ENCODE data around the gene CCT6B.

The CCT6B gene

GRCh38 chr17:34909040-34909439, 52.2 kb downstream of the CCT6B start:
- no peak for TF ChIP-seq CTCF (IDR thresholded peaks at IDR 0.05; ENCODE audit: insufficient read depth, low read depth, low read length, missing control alignments)
- no peak overlapping the region for H3K4me3 ChIP-seq (ENCODE audit: low read length)
- DNase-seq (ENCODE audit: low read depth), result no peak

- no peak for DNase-seq (ENCODE audit: low read depth)
- no peak overlapping the region for H3K4me3 ChIP-seq (ENCODE audit: low read length)
- TF ChIP-seq CTCF (IDR thresholded peaks at IDR 0.05; ENCODE audit: insufficient read depth, low read depth, low read length, missing control alignments), result no peak
Measured at GRCh38 chr17:34902831-34903547, 58.3 kb downstream of the CCT6B start.

- no peak overlapping the region for H3K4me3 ChIP-seq (ENCODE audit: low read length)
- no peak for DNase-seq (ENCODE audit: low read depth)
- TF ChIP-seq CTCF (IDR thresholded peaks at IDR 0.05; ENCODE audit: insufficient read depth, low read depth, low read length, missing control alignments), result no peak
Measured at GRCh38 chr17:34899643-34900291, 61.5 kb downstream of the CCT6B start.

- no peak overlapping the region for H3K4me3 ChIP-seq (ENCODE audit: low read length)
- no peak for TF ChIP-seq CTCF (IDR thresholded peaks at IDR 0.05; ENCODE audit: insufficient read depth, low read depth, low read length, missing control alignments)
Measured at GRCh38 chr17:34895383-34895782, 65.9 kb downstream of the CCT6B start.

GRCh38 chr17:34894964-34895363, 66.3 kb downstream of the CCT6B start:
- TF ChIP-seq CTCF (IDR thresholded peaks at IDR 0.05; ENCODE audit: insufficient read depth, low read depth, low read length, missing control alignments), result no peak
- no peak for DNase-seq (ENCODE audit: low read depth)
- no peak overlapping the region for H3K4me3 ChIP-seq (ENCODE audit: low read length)

More at GRCh38 chr17:34895383-34895782, 65.9 kb downstream of the CCT6B start:
- DNase-seq (ENCODE audit: low read depth), result no peak

- TF ChIP-seq CTCF (IDR thresholded peaks at IDR 0.05; ENCODE audit: insufficient read depth, low read depth, low read length, missing control alignments), result peak; percentile 10
- H3K4me3 ChIP-seq (ENCODE audit: low read length), result no peak overlapping the region
- no peak for DNase-seq (ENCODE audit: low read depth)
Measured at GRCh38 chr17:34892461-34893249, 68.6 kb downstream of the CCT6B start.

Data from epithelial cell of esophagus (primary cell).